ENCODE measurements around the gene IGFN1. TPM values are rescaled to one million over a fixed set of nuclear protein-coding genes. Genes with fewer than 3 reads are reported as not detected.

The IGFN1 gene
- total and polyA plus RNA-seq, 2 experiments from 2014 or later = not detected

GRCh38 chr1:201221201-201221846 is 30.7 kb downstream of the IGFN1 start (continued):
- TF ChIP-seq ZNF462 (CRISPR knock-in tag; IDR thresholded peaks at IDR 0.05) = no peak
- no peak for TF ChIP-seq STAT1 (IDR thresholded peaks at IDR 0.05; ENCODE audit: unreplicated experiment)
- no peak for TF ChIP-seq CTCF (conservative IDR thresholded peaks at IDR 0.05; ENCODE audit: low read depth in 2 of 2)

GRCh38 chr1:201222125-201222524 is 31.5 kb downstream of the IGFN1 start:
- no peaks in the 10 kb centered on the region for H3K4me1 ChIP-seq (ENCODE audit: insufficient read depth)
- no peaks in the 10 kb centered on the region for H3K27me3 ChIP-seq (ENCODE audit: insufficient read depth)
- no peak for ATAC-seq
- H3K27ac Mint-ChIP-seq = no peak overlapping the region
- H3K4me1 Mint-ChIP-seq = no peaks in the 10 kb centered on the region; the same call in 2 of the 3 replicates
- no peak overlapping the region for H3K4me3 ChIP-seq
- no peak overlapping the region for H3K4me2 ChIP-seq
- H3K79me2 ChIP-seq (replicated peaks; ENCODE audit: insufficient read depth) = no peaks in the 10 kb centered on the region
- H3K36me3 ChIP-seq (ENCODE audit: insufficient read depth) = no peaks in the 10 kb centered on the region
- no peaks in the 10 kb centered on the region for H3F3A ChIP-seq (replicated peaks; ENCODE audit: low read depth)
- peak overlapping the region; percentile 94 for H2AFZ ChIP-seq
- DNase-seq (ENCODE audit: low spot score) = no peak
- H4K20me1 ChIP-seq (replicated peaks; ENCODE audit: insufficient read depth) = no peaks in the 10 kb centered on the region
- H3K27me3 Mint-ChIP-seq (ENCODE audit: insufficient read depth, low read depth, poor library complexity) = no peaks in the 10 kb centered on the region
- no peaks in the 10 kb centered on the region for H3K9me3 Mint-ChIP-seq
- no peak overlapping the region for H3K27ac ChIP-seq (ENCODE audit: low read depth)
- H3K4me3 Mint-ChIP-seq = no peak overlapping the region
- H3K36me3 Mint-ChIP-seq (ENCODE audit: low read depth) = no peaks in the 10 kb centered on the region
- H3K9me2 ChIP-seq (ENCODE audit: insufficient read depth) = no peaks in the 10 kb centered on the region
- no peak for TF ChIP-seq ZNF114 (CRISPR knock-in tag; IDR thresholded peaks at IDR 0.05)
- no peak for TF ChIP-seq EZH2phosphoT487 (IDR thresholded peaks at IDR 0.05; ENCODE audit: unreplicated experiment)
- TF ChIP-seq JUNB (IDR thresholded peaks at IDR 0.05; ENCODE audit: unreplicated experiment) = no peak
- TF ChIP-seq, protein P1, sequence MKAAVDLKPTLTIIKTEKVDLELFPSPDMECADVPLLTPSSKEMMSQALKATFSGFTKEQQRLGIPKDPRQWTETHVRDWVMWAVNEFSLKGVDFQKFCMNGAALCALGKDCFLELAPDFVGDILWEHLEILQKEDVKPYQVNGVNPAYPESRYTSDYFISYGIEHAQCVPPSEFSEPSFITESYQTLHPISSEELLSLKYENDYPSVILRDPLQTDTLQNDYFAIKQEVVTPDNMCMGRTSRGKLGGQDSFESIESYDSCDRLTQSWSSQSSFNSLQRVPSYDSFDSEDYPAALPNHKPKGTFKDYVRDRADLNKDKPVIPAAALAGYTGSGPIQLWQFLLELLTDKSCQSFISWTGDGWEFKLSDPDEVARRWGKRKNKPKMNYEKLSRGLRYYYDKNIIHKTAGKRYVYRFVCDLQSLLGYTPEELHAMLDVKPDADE (IDR thresholded peaks at IDR 0.05) = no peak
- TF ChIP-seq NANOG (IDR thresholded peaks at IDR 0.05; ENCODE audit: borderline replicate concordance) = no peak
- no peak for TF ChIP-seq POLR2AphosphoS5 (IDR thresholded peaks at IDR 0.05; ENCODE audit: low read depth)
- TF ChIP-seq ZNF331 (CRISPR knock-in tag; IDR thresholded peaks at IDR 0.05; ENCODE audit: low read depth) = no peak
